ENCODE measurements around the gene RNASE11.

RNASE11 gene

DNA sequence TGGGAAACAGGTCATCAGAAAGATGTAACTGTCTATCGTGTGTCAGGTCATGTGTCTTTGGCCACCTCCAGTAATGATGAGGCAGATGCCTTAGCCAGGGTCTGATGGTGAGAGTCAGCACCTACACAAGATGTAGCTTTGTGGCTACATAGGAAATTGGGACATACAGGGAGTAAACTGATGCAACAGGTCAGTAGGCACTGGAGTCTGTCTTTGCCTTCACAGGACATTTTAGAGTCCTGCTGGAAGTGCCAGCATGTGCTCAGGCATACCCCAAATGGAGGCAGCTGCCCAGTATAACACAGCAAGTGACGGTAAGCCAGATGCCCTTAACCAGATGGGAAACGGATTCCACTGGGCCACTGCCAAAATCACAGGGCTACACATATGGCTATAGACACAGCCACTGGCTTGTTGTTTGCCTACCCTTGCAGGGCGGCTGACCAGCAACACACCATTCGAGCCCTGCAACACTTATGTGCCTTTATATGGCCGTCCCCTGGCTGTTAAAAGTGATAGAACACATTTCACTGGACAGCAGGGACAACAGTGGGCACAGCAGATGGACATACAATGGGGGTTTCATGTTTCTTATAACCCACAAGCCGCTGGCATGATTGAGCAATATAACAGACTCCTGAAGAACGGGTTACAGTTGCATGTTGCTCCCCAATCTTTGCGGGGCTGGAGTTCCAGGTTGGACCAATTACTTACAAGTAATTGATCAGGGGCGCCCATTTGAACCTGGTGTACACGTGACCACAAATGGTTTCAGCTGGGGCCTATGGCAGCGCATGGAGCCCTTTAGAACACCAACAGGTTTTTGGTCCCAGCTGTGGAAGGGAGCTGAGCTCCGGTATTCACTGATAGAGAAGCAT lies 16.3 kb upstream of the RNASE11 start:
- Histone ChIP-seq H4K20me1 (ENCODE audit: insufficient read depth, low read length) (no peaks in the 10 kb centered on the region), H3K79me2 (ENCODE audit: insufficient read depth, low read length) (no peaks in the 10 kb centered on the region), H3K9me2 (ENCODE audit: low read depth, low read length) (no peaks in the 10 kb centered on the region), H3K4me2 (ENCODE audit: low read length) (no peak overlapping the region), H3K9me3 (ENCODE audit: low read length) (no peaks in the 10 kb centered on the region), H3K27me3 (ENCODE audit: insufficient read depth, low read length) (no peaks in the 10 kb centered on the region; the same call in 1 of the 2 replicates), H3K9ac (ENCODE audit: low read length) (no peak overlapping the region), H3F3A (ENCODE audit: insufficient read depth, low read length) (no peaks in the 10 kb centered on the region), H3K4me1 (ENCODE audit: insufficient read depth, low read length, severe bottlenecking) (peaks cover 8% of the 10 kb centered on the region), H3K36me3 (ENCODE audit: insufficient read depth, low read length) (no peaks in the 10 kb centered on the region), H3K27ac (ENCODE audit: low read depth, low read length, poor library complexity, severe bottlenecking) (no peak overlapping the region), H2AFZ (ENCODE audit: low read length) (no peak overlapping the region), H3K4me3 (ENCODE audit: low read depth, low read length, poor library complexity, severe bottlenecking) (no peak overlapping the region)
- TF ChIP-seq, protein P1, sequence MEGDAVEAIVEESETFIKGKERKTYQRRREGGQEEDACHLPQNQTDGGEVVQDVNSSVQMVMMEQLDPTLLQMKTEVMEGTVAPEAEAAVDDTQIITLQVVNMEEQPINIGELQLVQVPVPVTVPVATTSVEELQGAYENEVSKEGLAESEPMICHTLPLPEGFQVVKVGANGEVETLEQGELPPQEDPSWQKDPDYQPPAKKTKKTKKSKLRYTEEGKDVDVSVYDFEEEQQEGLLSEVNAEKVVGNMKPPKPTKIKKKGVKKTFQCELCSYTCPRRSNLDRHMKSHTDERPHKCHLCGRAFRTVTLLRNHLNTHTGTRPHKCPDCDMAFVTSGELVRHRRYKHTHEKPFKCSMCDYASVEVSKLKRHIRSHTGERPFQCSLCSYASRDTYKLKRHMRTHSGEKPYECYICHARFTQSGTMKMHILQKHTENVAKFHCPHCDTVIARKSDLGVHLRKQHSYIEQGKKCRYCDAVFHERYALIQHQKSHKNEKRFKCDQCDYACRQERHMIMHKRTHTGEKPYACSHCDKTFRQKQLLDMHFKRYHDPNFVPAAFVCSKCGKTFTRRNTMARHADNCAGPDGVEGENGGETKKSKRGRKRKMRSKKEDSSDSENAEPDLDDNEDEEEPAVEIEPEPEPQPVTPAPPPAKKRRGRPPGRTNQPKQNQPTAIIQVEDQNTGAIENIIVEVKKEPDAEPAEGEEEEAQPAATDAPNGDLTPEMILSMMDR (IDR thresholded peaks at IDR 0.05; ENCODE audit: low read length), result no peak
- TF ChIP-seq EZH2 (IDR thresholded peaks at IDR 0.05; ENCODE audit: borderline replicate concordance, low read length), result no peak

DNA sequence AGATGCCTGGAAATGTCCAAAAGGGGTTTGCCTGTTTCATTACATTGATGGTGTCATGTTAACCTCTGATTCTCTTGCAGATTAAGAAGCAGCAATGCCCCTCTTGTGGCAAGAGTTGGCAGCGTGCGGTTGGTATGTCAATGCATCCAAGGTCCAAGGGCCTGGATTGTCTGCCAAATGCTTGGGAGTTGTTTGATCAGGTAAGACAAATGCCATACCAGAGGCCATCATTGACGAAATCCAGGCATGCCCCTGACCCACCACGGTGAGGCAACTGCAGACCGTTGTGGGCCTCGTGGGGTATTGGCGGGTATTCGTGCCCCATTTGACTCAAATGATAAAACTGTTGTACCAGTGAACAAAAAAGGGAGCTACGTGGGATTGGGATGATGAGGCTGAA lies 14.8 kb upstream of the RNASE11 start:
- Histone ChIP-seq H3K36me3 (ENCODE audit: insufficient read depth, low read length) (no peaks in the 10 kb centered on the region), H3K79me2 (ENCODE audit: insufficient read depth, low read length) (no peaks in the 10 kb centered on the region), H3K9me2 (ENCODE audit: low read depth, low read length) (no peaks in the 10 kb centered on the region), H3K27ac (ENCODE audit: low read depth, low read length, poor library complexity, severe bottlenecking) (no peak overlapping the region), H3K9me3 (ENCODE audit: low read length) (no peaks in the 10 kb centered on the region), H3F3A (ENCODE audit: insufficient read depth, low read length) (no peaks in the 10 kb centered on the region), H4K20me1 (ENCODE audit: insufficient read depth, low read length) (no peaks in the 10 kb centered on the region), H2AFZ (ENCODE audit: low read length) (no peak overlapping the region), H3K4me1 (ENCODE audit: insufficient read depth, low read length, severe bottlenecking) (peaks cover under 1% of the 10 kb centered on the region), H3K27me3 (ENCODE audit: insufficient read depth, low read length) (no peaks in the 10 kb centered on the region; the same call in 1 of the 2 replicates), H3K4me3 (ENCODE audit: low read depth, low read length, poor library complexity, severe bottlenecking) (no peak overlapping the region), H3K9ac (ENCODE audit: low read length) (no peak overlapping the region), H3K4me2 (ENCODE audit: low read length) (no peak overlapping the region)
- no peak for TF ChIP-seq EZH2 (IDR thresholded peaks at IDR 0.05; ENCODE audit: borderline replicate concordance, low read length)
- TF ChIP-seq, protein P1 (IDR thresholded peaks at IDR 0.05; ENCODE audit: low read length), result no peak

DNA sequence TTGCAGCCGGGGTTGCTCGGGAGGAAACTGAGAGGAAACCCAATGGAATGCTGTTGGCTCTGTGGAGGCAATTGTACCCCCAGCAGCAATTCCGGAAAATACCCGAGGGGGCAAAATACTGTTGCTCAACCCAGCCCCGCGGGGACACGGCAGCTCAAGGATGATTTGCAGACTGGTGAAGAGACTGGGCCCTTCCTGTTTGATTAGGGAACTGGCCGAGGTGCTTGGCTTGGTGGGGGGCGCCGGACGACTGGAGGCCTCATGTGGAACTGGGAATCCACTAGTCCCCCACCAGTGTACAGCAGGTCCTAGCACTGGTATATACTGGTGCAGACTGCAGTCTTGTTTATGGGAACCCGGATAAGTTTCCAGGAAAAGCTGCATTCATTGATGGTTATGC lies 13.7 kb upstream of the RNASE11 start:
- TF ChIP-seq, protein P1 (IDR thresholded peaks at IDR 0.05; ENCODE audit: low read length), result no peak
- TF ChIP-seq EZH2 (IDR thresholded peaks at IDR 0.05; ENCODE audit: borderline replicate concordance, low read length), result no peak
- H3K9me2 ChIP-seq (ENCODE audit: low read depth, low read length), result no peaks in the 10 kb centered on the region
- no peaks in the 10 kb centered on the region for H3K36me3 ChIP-seq (ENCODE audit: insufficient read depth, low read length)
- no peaks in the 10 kb centered on the region for H3K9me3 ChIP-seq (ENCODE audit: low read length)
- no peaks in the 10 kb centered on the region for H4K20me1 ChIP-seq (ENCODE audit: insufficient read depth, low read length)
- H3K9ac ChIP-seq (ENCODE audit: low read length), result no peak overlapping the region
- H3K79me2 ChIP-seq (ENCODE audit: insufficient read depth, low read length), result no peaks in the 10 kb centered on the region
- H3K4me2 ChIP-seq (ENCODE audit: low read length), result no peak overlapping the region
- no peaks in the 10 kb centered on the region for H3K27me3 ChIP-seq (ENCODE audit: insufficient read depth, low read length)
- H3K4me1 ChIP-seq (ENCODE audit: insufficient read depth, low read length, severe bottlenecking), result no peaks in the 10 kb centered on the region
- H3F3A ChIP-seq (ENCODE audit: insufficient read depth, low read length), result no peaks in the 10 kb centered on the region
- H2AFZ ChIP-seq (ENCODE audit: low read length), result no peak overlapping the region
- H3K4me3 ChIP-seq (ENCODE audit: low read depth, low read length, poor library complexity, severe bottlenecking), result no peak overlapping the region
- H3K27ac ChIP-seq (ENCODE audit: low read depth, low read length, poor library complexity, severe bottlenecking), result no peak overlapping the region
